Mammary epithelial cell (primary cell): ENCODE measurements around the gene FGFR4.

ENCODE experiments used
- CTCF ChIP-seq, 2 donors: IDR thresholded peaks in 1 of 2; conservative IDR thresholded peaks in 1 of 2; 2 replicates each; pipeline ENCODE4 v1.5.1; 2011 to 2012; ENCODE audit warnings: inconsistent platforms in 2 of 2, low read length in 2 of 2, mild to moderate bottlenecking in 2 of 2, control low read depth in 1 of 2, low read depth in 1 of 2; ENCODE audit not compliant: insufficient read depth in 1 of 2; ENCODE audit errors: extremely low read depth in 1 of 2
- EZH2 ChIP-seq: IDR thresholded peaks from 2 replicates; pipeline ENCODE4 v1.6.1; 2012; ENCODE audit warnings: low read length, inconsistent platforms, borderline replicate concordance

- no peak for TF ChIP-seq CTCF (conservative IDR thresholded peaks at IDR 0.05 in 1 of 2, IDR thresholded peaks at IDR 0.05 in 1 of 2; ENCODE audit: extremely low read depth in 1 of 2, insufficient read depth in 1 of 2, low read depth in 1 of 2, low read length in 2 of 2)
- no peak for TF ChIP-seq EZH2
Observed at GRCh38 chr5:177045631-177046030, 41.1 kb upstream of the FGFR4 start.
